HepG2 (cell line): ENCODE data around the gene TPST2. TPM values are rescaled to one million over a fixed set of nuclear protein-coding genes. Genes with fewer than 3 reads are reported as not detected.

Experiments
- ATAC-seq: fragments of 200-7000 bp; cut with Tn5 transposase; 3 replicates; pipeline ENCODE4 v1.9.1; 2020; ENCODE audit warnings: mild to moderate bottlenecking, moderate library complexity
- BruUV-seq: library from RNA; stranded (reverse); fragments of 400-500 nt; replicated peaks from 2 replicates; lab custom pipeline; 2021; lab: Mats Ljungman, UMichigan
- CTCF ChIA-PET: fragments of 300-600 bp; formaldehyde crosslinking; extraction: SDS; loops from one replicate; lab custom pipeline; 2021; ENCODE audit warnings: low total read pairs, inconsistent platforms, low intra/inter-chr PET ratio; lab: Yijun Ruan, JAX
- POLR2A ChIA-PET: fragments of 350-600 bp; sonication (Branson Sonifier 250); formaldehyde crosslinking; loops from one replicate; lab custom pipeline; 2020; ENCODE audit warnings: antibody characterized with exemption, inconsistent platforms; lab: Yijun Ruan, JAX
- DNase-seq: peaks from one replicate; pipeline ENCODE4 v3.0.0-alpha.2; 2015; ENCODE audit warnings: low spot score
- FAIRE-seq: peaks from 3 replicates; lab custom pipeline; 2011; peaks lifted over from hg19 to GRCh38; lab: Jason Lieb, UNC
- H2AFZ ChIP-seq: one replicate; pipeline ENCODE4 v1.6.1; 2011; ENCODE audit warnings: low read length, inconsistent platforms
- H3K27ac ChIP-seq: fragments of 300-600 bp; 3 replicates; pipeline ENCODE4 v1.8.0; 2011; ENCODE audit warnings: mixed run types, mild to moderate bottlenecking, mixed read lengths, low read length, inconsistent platforms; ENCODE audit not compliant: insufficient read depth; ENCODE audit errors: extremely low read length
- H3K27me3 ChIP-seq, 2 experiments: fragments of 200-600 bp in 1 of 2; 2 replicates in 1 of 2; 3 replicates in 1 of 2; pipeline versions ENCODE4 v1.6.0 to v1.8.0; 2011; ENCODE audit warnings: low read length in 2 of 2, mild to moderate bottlenecking in 2 of 2, moderate library complexity in 2 of 2, inconsistent platforms in 1 of 2; ENCODE audit not compliant: insufficient read depth in 2 of 2, control insufficient read depth in 1 of 2
- H3K36me3 ChIP-seq, 2 experiments: fragments of 200-600 bp in 1 of 2; replicated peaks in 1 of 2; 2 replicates in 1 of 2; 3 replicates in 1 of 2; pipeline versions ENCODE4 v1.5.1 to v1.8.0; 2011; ENCODE audit warnings: low read length in 2 of 2, inconsistent platforms in 1 of 2; ENCODE audit not compliant: insufficient read depth in 2 of 2, control insufficient read depth in 1 of 2
- H3K4me1 ChIP-seq: 2 replicates; pipeline ENCODE4 v1.5.1; 2012; ENCODE audit warnings: low read length, inconsistent platforms; ENCODE audit not compliant: insufficient read depth
- H3K4me2 ChIP-seq: 2 replicates; pipeline ENCODE4 v1.6.0; 2011; ENCODE audit warnings: low read depth, low read length, inconsistent platforms
- H3K4me3 ChIP-seq, 3 experiments: fragments of 200-600 bp in 1 of 3; sonication (generic), shearing (Covaris generic) in 1 of 3; replicated peaks in 1 of 3; 2 replicates each; pipeline ENCODE4 v1.5.1; 2011 to 2016; ENCODE audit warnings: low read length in 3 of 3, inconsistent platforms in 2 of 3, low read depth in 2 of 3, mild to moderate bottlenecking in 2 of 3, control low read depth in 1 of 3, mixed read lengths in 1 of 3; ENCODE audit not compliant: insufficient read depth in 1 of 3
- H3K79me2 ChIP-seq: one replicate; pipeline ENCODE4 v1.6.1; 2011; ENCODE audit warnings: low read length, inconsistent platforms; ENCODE audit not compliant: insufficient read depth
- H3K9ac ChIP-seq: 2 replicates; pipeline ENCODE4 v1.6.0; 2011; ENCODE audit warnings: mild to moderate bottlenecking, low read depth, low read length, inconsistent platforms; ENCODE audit not compliant: insufficient read depth
- H3K9me3 ChIP-seq: 2 replicates; pipeline ENCODE4 v1.5.1; 2012; ENCODE audit warnings: mild to moderate bottlenecking, low read length
- H4K20me1 ChIP-seq: 2 replicates; pipeline ENCODE4 v1.6.0; 2011; ENCODE audit warnings: inconsistent platforms, mild to moderate bottlenecking, low read length, moderate library complexity; ENCODE audit not compliant: insufficient read depth
- FOSL1 ChIP-seq: sonication (generic); formaldehyde crosslinking; IDR thresholded peaks from 2 replicates; pipeline ENCODE4 v1.9.0; 2021; ENCODE audit warnings: missing genetic modification reagents, borderline replicate concordance
- MBD4 ChIP-seq: IDR thresholded peaks from 2 replicates; pipeline ENCODE4 v1.6.1; 2012; ENCODE audit warnings: low read length, inconsistent platforms, borderline replicate concordance
- MIER2 ChIP-seq: IDR thresholded peaks from 2 replicates; pipeline ENCODE4 v1.6.1; 2016; ENCODE audit warnings: missing biosample characterization, missing genetic modification reagents
- PAF1 ChIP-seq: IDR thresholded peaks from 2 replicates; pipeline ENCODE4 v1.6.1; 2016; ENCODE audit warnings: missing genetic modification reagents, missing compliant biosample characterization
- RBM22 ChIP-seq: fragments of 200-400 bp; formaldehyde crosslinking; optimal IDR thresholded peaks from 2 replicates; pipeline ENCODE3; 2017; ENCODE audit warnings: mild to moderate bottlenecking, low read length, moderate library complexity
- RBM39 ChIP-seq: fragments of 200-400 bp; formaldehyde crosslinking; IDR thresholded peaks from one replicate; pipeline ENCODE4 v1.6.1; 2018; ENCODE audit warnings: antibody characterized with exemption, mild to moderate bottlenecking, low read depth, low read length; ENCODE audit not compliant: poor library complexity, severe bottlenecking
- SSRP1 ChIP-seq: IDR thresholded peaks from 2 replicates; pipeline ENCODE4 v1.6.1; 2016; ENCODE audit warnings: control low read depth
- TBL1XR1 ChIP-seq: fragments of 150-350 bp; IDR thresholded peaks from 2 replicates; pipeline ENCODE4 v1.6.1; 2014; ENCODE audit warnings: borderline replicate concordance, low read length; ENCODE audit not compliant: partially characterized antibody
- ZFX ChIP-seq: sonication (generic); formaldehyde crosslinking; IDR thresholded peaks from 2 replicates; pipeline ENCODE4 v1.4.0; 2020; ENCODE audit warnings: mild to moderate bottlenecking, low read depth, missing genetic modification reagents, moderate library complexity
- ZNF431 ChIP-seq: sonication (generic); formaldehyde crosslinking; IDR thresholded peaks from 2 replicates; pipeline ENCODE4 v1.9.0; 2022; ENCODE audit warnings: missing genetic modification reagents, low read depth, mild to moderate bottlenecking, borderline replicate concordance
- WGBS: methylation state at CpG from one replicate; pipeline ENCODE4 v1.1.6; 2017; ENCODE audit warnings: low lambda C conversion rate; 5-methylcytosine and 5-hydroxymethylcytosine counted together
- in situ Hi-C: cut with HindIII; loops from 2 replicates; pipeline ENCODE4 v1.10.0; 2017; ENCODE audit warnings: low pct_unique_long_range_greater_than_20kb; ENCODE audit not compliant: extremely low pct_ligation_motif_present
- intact Hi-C: fragments of 100-400 bp; cut with micrococcal nuclease; formaldehyde crosslinking; loops from one replicate; pipeline ENCODE4 v1.10.0; 2022; ENCODE audit not compliant: unreplicated experiment
- polyA plus RNA-seq, 8 experiments: library from polyadenylated mRNA; depleted of rRNA in 3 of 8; stranded (reverse) in 7 of 8; unstranded in 1 of 8; fragments of >200 nt; fragmentation: Illumina TruSeq in 4 of 8; extraction: Trizol in 4 of 8; gene quantifications; 2 replicates each; pipeline versions ENCODE4 v1.2.1 to v1.2.3, GENCODE V29; 2011 to 2016; ENCODE audit warnings: low read depth in 4 of 8, missing spikeins in 1 of 8, mixed read lengths in 1 of 8; ENCODE audit not compliant: insufficient read depth in 1 of 8
- total RNA-seq, 5 experiments: library from RNA; depleted of rRNA; stranded (reverse); fragments of >200 nt; fragmentation: Illumina TruSeq; extraction: Trizol; gene quantifications; 2 replicates each; pipeline ENCODE4 v1.2.3, GENCODE V29; 2016; ENCODE audit warnings: low read depth in 1 of 5
- TF ChIP-seq, protein P1 (sequence below): sonication (generic); formaldehyde crosslinking; IDR thresholded peaks from 2 replicates; pipeline ENCODE4 v1.5.1; 2020; ENCODE audit warnings: missing genetic modification reagents, mild to moderate bottlenecking, borderline replicate concordance
- TF ChIP-seq, protein P2 (sequence below): sonication (generic); formaldehyde crosslinking; IDR thresholded peaks from 2 replicates; pipeline ENCODE4 v1.4.0; 2020; ENCODE audit warnings: missing genetic modification reagents, borderline replicate concordance
- TF ChIP-seq, protein P3 (sequence below): sonication (generic); formaldehyde crosslinking; IDR thresholded peaks from 2 replicates; pipeline ENCODE4 v1.8.1; 2023; ENCODE audit warnings: mild to moderate bottlenecking, missing genetic modification reagents
- TF ChIP-seq, protein P4 (sequence below): sonication (generic); formaldehyde crosslinking; IDR thresholded peaks from 2 replicates; pipeline ENCODE4 v1.4.0; 2020; ENCODE audit warnings: missing genetic modification reagents

The TPST2 gene
- total and polyA plus RNA-seq, 2 of the 13 experiments (the other 11 are each of a cell fraction or from before 2014, with no cell fraction given), result 15.2 to 23.8 TPM

DNA sequence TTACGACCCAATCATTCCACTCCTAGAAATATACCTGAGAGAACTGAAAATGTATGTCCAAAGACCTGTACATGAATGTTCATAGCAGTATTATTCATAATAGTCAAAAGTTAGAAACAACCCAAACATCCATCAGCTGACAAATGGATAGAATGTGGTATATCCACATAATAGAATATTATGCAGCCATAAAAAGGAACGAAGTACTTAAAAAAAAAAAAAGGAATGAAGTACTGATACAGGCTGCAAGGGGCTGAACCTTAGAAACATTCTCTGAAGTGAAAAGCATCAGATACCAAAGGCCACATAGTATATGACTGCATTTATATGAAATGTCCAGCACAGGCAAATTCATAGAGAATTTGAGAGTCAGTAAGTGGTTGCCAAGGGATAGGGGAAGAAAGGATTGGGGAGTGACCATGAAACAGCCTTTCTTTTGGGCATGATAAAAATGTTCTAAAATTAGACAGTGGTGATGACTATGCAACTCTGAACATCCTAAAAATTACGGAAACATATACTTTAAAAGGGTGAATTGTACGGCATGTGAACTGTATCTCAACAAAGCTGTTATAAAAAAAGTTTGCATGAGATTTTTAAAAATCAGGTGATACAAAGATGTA lies 1.8 kb downstream of the TPST2 start:
- Histone ChIP-seq H3K9me3 (no peaks in the 10 kb centered on the region), H3K9ac (no peak overlapping the region), H4K20me1 (no peaks in the 10 kb centered on the region), H3K27ac (no peak overlapping the region), H3K79me2 (peaks cover 10% of the 10 kb centered on the region), H3K27me3 (no peaks in the 10 kb centered on the region; a peak in 1 of 5 replicates), H2AFZ (no peak overlapping the region), H3K4me2 (no peak overlapping the region), H3K4me3 (no peak overlapping the region), H3K4me1 (peaks cover 33% of the 10 kb centered on the region), H3K36me3 (no peaks in the 10 kb centered on the region)
- in situ Hi-C loops, result no loop called here
- BruUV-seq, result TSS peak; percentile 59
- 95% methylated on average over 4 of the region's 4 CpGs for WGBS
- DNase-seq, result no peak
- ChIA-PET POLR2A (no interaction called here), CTCF (no interaction called here)
- no peak for FAIRE-seq
- TF ChIP-seq ZNF431 (CRISPR knock-in tag) (no peak), ZFX (no peak), SSRP1 (CRISPR knock-in tag) (no peak), TBL1XR1 (no peak), MIER2 (CRISPR knock-in tag) (no peak), RBM22 (no peak), FOSL1 (CRISPR knock-in tag) (no peak), RBM39 (no peak), MBD4 (no peak), PAF1 (CRISPR knock-in tag) (no peak)
- TF ChIP-seq, protein P1, sequence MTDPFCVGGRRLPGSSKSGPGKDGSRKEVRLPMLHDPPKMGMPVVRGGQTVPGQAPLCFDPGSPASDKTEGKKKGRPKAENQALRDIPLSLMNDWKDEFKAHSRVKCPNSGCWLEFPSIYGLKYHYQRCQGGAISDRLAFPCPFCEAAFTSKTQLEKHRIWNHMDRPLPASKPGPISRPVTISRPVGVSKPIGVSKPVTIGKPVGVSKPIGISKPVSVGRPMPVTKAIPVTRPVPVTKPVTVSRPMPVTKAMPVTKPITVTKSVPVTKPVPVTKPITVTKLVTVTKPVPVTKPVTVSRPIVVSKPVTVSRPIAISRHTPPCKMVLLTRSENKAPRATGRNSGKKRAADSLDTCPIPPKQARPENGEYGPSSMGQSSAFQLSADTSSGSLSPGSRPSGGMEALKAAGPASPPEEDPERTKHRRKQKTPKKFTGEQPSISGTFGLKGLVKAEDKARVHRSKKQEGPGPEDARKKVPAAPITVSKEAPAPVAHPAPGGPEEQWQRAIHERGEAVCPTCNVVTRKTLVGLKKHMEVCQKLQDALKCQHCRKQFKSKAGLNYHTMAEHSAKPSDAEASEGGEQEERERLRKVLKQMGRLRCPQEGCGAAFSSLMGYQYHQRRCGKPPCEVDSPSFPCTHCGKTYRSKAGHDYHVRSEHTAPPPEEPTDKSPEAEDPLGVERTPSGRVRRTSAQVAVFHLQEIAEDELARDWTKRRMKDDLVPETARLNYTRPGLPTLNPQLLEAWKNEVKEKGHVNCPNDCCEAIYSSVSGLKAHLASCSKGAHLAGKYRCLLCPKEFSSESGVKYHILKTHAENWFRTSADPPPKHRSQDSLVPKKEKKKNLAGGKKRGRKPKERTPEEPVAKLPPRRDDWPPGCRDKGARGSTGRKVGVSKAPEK (CRISPR knock-in tag), result no peak
- TF ChIP-seq, protein P2, sequence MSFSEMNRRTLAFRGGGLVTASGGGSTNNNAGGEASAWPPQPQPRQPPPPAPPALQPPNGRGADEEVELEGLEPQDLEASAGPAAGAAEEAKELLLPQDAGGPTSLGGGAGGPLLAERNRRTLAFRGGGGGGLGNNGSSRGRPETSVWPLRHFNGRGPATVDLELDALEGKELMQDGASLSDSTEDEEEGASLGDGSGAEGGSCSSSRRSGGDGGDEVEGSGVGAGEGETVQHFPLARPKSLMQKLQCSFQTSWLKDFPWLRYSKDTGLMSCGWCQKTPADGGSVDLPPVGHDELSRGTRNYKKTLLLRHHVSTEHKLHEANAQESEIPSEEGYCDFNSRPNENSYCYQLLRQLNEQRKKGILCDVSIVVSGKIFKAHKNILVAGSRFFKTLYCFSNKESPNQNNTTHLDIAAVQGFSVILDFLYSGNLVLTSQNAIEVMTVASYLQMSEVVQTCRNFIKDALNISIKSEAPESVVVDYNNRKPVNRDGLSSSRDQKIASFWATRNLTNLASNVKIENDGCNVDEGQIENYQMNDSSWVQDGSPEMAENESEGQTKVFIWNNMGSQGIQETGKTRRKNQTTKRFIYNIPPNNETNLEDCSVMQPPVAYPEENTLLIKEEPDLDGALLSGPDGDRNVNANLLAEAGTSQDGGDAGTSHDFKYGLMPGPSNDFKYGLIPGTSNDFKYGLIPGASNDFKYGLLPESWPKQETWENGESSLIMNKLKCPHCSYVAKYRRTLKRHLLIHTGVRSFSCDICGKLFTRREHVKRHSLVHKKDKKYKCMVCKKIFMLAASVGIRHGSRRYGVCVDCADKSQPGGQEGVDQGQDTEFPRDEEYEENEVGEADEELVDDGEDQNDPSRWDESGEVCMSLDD (CRISPR knock-in tag), result no peak
- TF ChIP-seq, protein P3, sequence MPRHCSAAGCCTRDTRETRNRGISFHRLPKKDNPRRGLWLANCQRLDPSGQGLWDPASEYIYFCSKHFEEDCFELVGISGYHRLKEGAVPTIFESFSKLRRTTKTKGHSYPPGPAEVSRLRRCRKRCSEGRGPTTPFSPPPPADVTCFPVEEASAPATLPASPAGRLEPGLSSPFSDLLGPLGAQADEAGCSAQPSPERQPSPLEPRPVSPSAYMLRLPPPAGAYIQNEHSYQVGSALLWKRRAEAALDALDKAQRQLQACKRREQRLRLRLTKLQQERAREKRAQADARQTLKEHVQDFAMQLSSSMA (CRISPR knock-in tag), result no peak
- TF ChIP-seq, protein P4, sequence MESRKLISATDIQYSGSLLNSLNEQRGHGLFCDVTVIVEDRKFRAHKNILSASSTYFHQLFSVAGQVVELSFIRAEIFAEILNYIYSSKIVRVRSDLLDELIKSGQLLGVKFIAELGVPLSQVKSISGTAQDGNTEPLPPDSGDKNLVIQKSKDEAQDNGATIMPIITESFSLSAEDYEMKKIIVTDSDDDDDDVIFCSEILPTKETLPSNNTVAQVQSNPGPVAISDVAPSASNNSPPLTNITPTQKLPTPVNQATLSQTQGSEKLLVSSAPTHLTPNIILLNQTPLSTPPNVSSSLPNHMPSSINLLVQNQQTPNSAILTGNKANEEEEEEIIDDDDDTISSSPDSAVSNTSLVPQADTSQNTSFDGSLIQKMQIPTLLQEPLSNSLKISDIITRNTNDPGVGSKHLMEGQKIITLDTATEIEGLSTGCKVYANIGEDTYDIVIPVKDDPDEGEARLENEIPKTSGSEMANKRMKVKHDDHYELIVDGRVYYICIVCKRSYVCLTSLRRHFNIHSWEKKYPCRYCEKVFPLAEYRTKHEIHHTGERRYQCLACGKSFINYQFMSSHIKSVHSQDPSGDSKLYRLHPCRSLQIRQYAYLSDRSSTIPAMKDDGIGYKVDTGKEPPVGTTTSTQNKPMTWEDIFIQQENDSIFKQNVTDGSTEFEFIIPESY, result no peak
- intact Hi-C loops, result no loop called here
- ATAC-seq, result no peak
